Bronchial epithelial cell (primary cell): ENCODE data around the gene ITSN1. TPM values are rescaled to one million over a fixed set of nuclear protein-coding genes. Genes with fewer than 3 reads are reported as not detected.
"Not testable (repeated sequence)": the region's sequence is repeated elsewhere in the genome, so short reads cannot be mapped to it uniquely, and the experiment has no call there.

Experiments
- DNase-seq: peaks from one replicate; pipeline ENCODE4 v3.0.0-alpha.2; 2010; ENCODE audit warnings: low read depth
- FAIRE-seq: peaks from 2 replicates; lab custom pipeline; 2011; peaks lifted over from hg19 to GRCh38; lab: Jason Lieb, UNC
- H3K27me3 ChIP-seq: 2 replicates; pipeline ENCODE4 v1.5.1; 2011; ENCODE audit warnings: low read length; ENCODE audit not compliant: control insufficient read depth, insufficient read depth
- H3K36me3 ChIP-seq: 2 replicates; pipeline ENCODE4 v1.5.1; 2011; ENCODE audit warnings: low read length; ENCODE audit not compliant: control insufficient read depth, insufficient read depth
- H3K4me3 ChIP-seq: 2 replicates; pipeline ENCODE4 v1.5.1; 2011; ENCODE audit warnings: mild to moderate bottlenecking, low read depth, low read length, control low read depth
- CTCF ChIP-seq: IDR thresholded peaks from 2 replicates; pipeline ENCODE4 v1.5.1; 2011; ENCODE audit warnings: mild to moderate bottlenecking, moderate library complexity, low read length, control low read depth, inconsistent platforms; ENCODE audit not compliant: insufficient read depth, severe bottlenecking
- total RNA-seq: library from RNA; depleted of rRNA; stranded (reverse); fragments of >200 nt; gene quantifications from 2 replicates; pipeline ENCODE4 v1.2.1, GENCODE V29; 2014

The ITSN1 gene
- total RNA-seq, 1 donor from 2014 or later, result 15.0 TPM

DNA sequence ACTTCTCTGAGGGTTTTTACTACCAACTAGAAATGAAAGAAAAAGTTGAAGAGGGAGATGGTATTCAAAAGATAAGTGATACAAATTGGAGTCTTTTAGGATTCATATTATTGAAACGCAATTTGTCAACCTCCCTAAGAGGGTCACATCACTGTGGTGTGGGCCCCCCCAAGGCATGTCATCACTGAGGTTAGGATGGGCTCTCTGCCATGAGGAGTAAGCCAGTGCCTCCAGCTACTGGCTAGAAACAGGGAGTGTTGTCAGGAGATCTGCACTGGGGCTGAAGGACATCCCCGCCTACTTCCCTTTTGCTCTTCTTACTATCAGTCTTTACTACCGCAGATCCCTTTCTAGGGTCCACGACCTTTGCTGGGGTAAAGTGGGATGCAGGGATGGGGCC lies 25.9 kb downstream of the ITSN1 start:
- TF ChIP-seq CTCF, result no peak
- DNase-seq (no peak), FAIRE-seq (no peak)
- Histone ChIP-seq H3K27me3 (no peaks in the 10 kb centered on the region), H3K36me3 (no peaks in the 10 kb centered on the region), H3K4me3 (no peak overlapping the region)

DNA sequence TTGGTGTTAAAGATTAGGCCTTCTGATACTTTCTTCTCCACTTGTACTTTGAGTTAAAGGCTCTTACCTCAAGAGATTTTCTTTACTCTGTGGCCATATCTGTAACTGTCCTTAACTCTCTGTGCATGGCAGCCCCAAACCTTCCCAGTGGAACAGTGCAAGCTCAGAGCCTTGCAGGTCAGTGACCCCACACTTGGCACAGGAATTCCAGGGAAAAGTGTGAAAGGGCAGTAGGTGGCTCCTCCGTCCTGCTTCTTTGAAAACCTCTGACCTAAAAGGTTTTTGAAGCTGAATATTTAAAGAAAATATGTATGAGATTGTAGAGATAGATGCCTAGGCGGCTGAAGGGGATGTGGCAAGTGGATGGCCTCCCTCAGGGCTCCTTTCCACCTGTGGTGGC lies 26.3 kb downstream of the ITSN1 start:
- no peaks in the 10 kb centered on the region for H3K36me3 ChIP-seq
- no peak for FAIRE-seq
- TF ChIP-seq CTCF, result no peak
- no peak overlapping the region for H3K4me3 ChIP-seq
- DNase-seq, result no peak
- no peaks in the 10 kb centered on the region for H3K27me3 ChIP-seq

GRCh38 chr21:33670076-33670978 lies 28.0 kb downstream of the ITSN1 start:
- no peaks in the 10 kb centered on the region for H3K36me3 ChIP-seq
- no peaks in the 10 kb centered on the region for H3K27me3 ChIP-seq
- peak; percentile 51 for DNase-seq
- H3K4me3 ChIP-seq, result no peak overlapping the region
- FAIRE-seq, result no peak
- no peak for TF ChIP-seq CTCF

DNA sequence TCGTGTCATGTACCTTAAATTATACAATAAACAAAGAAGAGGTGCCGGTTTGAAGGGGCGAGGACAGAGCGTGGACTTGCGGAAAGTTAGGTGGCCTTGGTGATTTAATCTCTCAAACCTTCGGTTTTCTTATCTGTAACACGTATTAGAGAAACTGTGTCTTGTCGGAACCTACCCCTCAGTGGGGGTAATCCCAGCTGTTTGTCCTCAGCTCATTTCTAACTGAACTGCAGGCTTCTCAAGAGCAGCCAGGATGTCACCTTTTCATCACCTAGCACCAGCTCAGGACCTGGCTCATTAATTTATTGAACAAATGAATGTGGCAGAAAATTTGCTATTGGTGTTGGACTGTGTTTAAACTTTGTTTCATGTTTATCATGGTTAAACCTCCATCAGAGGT lies 31.2 kb downstream of the ITSN1 start:
- Histone ChIP-seq H3K4me3 (no peak overlapping the region), H3K36me3 (no peaks in the 10 kb centered on the region), H3K27me3 (no peaks in the 10 kb centered on the region)
- DNase-seq, result no peak
- no peak for TF ChIP-seq CTCF
- no peak for FAIRE-seq

DNA sequence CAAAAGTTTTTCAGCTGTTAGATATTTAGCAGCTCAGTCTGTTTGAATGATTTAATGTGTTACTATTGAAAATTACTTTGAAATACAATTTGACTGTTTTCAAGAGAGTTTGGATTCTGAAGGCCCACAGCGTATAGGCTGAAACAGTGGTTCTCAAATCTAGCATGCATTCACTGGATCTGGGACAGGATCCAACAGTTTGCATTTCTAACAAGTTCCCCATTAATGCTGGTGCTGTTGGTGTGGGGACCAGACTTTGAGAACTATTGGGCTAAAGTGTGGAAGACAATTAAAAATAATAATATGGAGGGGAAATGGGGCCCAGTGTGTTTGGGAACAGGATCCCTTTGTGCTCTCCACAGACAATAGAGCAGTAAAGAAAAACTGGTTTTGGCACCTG lies 31.9 kb downstream of the ITSN1 start:
- Histone ChIP-seq H3K4me3 (no peak overlapping the region), H3K27me3 (no peaks in the 10 kb centered on the region), H3K36me3 (no peaks in the 10 kb centered on the region)
- TF ChIP-seq CTCF, result no peak
- FAIRE-seq (no peak), DNase-seq (no peak)

GRCh38 chr21:33676666-33677065 lies 34.4 kb downstream of the ITSN1 start:
- not testable (repeated sequence) for H3K4me3 ChIP-seq, H3K36me3 ChIP-seq, DNase-seq, H3K27me3 ChIP-seq, FAIRE-seq
